ENCODE data around the gene TMED9. TPM values are rescaled to one million over a fixed set of nuclear protein-coding genes. Genes with fewer than 3 reads are reported as not detected.

Gene TMED9
- total RNA-seq, 4 donors from 2014 or later: 47.3 to 75.7 (median 62.3) TPM

DNA sequence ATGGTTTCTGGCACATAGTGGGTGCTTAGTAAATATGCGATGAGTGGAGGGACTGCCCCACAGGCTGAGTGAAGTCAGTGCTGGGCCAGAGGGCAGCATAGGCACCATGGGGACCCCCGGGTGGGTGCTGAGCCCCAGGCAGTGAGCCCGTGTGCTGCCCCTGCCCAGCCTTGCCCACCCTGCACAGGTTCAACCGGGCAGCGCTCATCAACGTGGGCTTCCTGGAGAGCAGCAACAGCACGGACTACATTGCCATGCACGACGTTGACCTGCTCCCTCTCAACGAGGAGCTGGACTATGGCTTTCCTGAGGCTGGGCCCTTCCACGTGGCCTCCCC lies 15.1 kb downstream of the TMED9 start:
- TF ChIP-seq POLR2A (IDR thresholded peaks at IDR 0.05; ENCODE audit: low read depth) (no peak), POLR2AphosphoS5 (IDR thresholded peaks at IDR 0.05) (no peak)
- TF ChIP-seq, protein P1, sequence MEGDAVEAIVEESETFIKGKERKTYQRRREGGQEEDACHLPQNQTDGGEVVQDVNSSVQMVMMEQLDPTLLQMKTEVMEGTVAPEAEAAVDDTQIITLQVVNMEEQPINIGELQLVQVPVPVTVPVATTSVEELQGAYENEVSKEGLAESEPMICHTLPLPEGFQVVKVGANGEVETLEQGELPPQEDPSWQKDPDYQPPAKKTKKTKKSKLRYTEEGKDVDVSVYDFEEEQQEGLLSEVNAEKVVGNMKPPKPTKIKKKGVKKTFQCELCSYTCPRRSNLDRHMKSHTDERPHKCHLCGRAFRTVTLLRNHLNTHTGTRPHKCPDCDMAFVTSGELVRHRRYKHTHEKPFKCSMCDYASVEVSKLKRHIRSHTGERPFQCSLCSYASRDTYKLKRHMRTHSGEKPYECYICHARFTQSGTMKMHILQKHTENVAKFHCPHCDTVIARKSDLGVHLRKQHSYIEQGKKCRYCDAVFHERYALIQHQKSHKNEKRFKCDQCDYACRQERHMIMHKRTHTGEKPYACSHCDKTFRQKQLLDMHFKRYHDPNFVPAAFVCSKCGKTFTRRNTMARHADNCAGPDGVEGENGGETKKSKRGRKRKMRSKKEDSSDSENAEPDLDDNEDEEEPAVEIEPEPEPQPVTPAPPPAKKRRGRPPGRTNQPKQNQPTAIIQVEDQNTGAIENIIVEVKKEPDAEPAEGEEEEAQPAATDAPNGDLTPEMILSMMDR (IDR thresholded peaks at IDR 0.05): no peak
- no peak for DNase-seq (ENCODE audit: extremely low spot score)
- Histone ChIP-seq H3K9me3 (no peaks in the 10 kb centered on the region), H3K4me3 (no peak overlapping the region), H3K27ac (replicated peaks in 1 of 4) (no peak overlapping the region), H3K36me3 (peaks cover 0 to 39% (median 20%) of the 10 kb centered on the region in 4 donors), H3K4me1 (peaks cover 4 to 19% (median 14%) of the 10 kb centered on the region in 4 donors), H3K27me3 (no peaks in the 10 kb centered on the region)
- intact Hi-C loops (cut with DNase I): loop anchor here (10.0 kb wide), 1 partner anchor 548 kb away; the partner anchor contains the start of gene NHP2
- WGBS: no CpG with 5 or more reads among the region's 11 CpGs

DNA sequence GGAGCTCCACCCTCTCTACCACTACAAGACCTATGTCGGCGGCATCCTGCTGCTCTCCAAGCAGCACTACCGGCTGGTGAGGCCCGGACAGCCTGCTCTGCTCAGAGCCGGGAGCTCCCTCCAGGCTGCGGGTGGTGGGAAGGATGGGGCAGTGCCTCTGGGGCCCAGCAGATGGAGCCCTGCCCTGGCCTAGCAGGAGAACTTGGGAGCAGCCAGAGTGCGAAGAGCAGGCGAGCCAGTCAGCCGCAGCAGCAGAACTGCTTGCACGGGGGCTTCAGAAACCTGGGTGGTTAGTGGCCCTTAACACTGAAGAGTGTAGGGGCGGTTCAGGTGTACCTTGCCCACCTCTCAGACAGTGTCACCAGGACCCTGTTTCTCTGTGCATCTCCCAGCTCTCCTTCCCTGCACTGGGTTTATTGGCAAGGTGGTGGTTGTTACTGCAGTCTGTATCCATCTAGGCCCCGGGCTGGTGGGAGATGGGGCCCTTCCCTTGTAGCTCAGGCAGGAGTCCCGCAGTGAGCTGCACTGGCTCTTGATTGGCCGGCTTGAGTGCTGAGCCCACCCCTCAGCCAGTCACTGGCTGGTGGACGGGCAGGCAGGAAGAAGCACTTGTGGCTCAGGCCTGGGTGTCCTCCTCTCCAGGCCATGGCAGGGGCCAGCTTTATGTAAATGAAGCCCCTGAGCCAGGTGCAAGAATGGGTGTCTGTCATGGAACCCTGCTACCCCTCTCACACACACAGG lies 15.6 kb downstream of the TMED9 start:
- Histone ChIP-seq H3K4me3 (no peak overlapping the region), H3K27me3 (no peaks in the 10 kb centered on the region), H3K4me1 (peaks cover 4 to 15% (median 12%) of the 10 kb centered on the region in 4 donors), H3K27ac (replicated peaks in 1 of 4) (no peak overlapping the region), H3K9me3 (no peaks in the 10 kb centered on the region), H3K36me3 (peaks cover 0 to 42% (median 21%) of the 10 kb centered on the region in 4 donors)
- intact Hi-C loops (cut with DNase I): loop anchor here (10.0 kb wide), 1 partner anchor 547 kb away; the partner anchor contains the start of gene NHP2
- DNase-seq (ENCODE audit: extremely low spot score): peak; percentile 91
- TF ChIP-seq POLR2AphosphoS5 (IDR thresholded peaks at IDR 0.05): peak; percentile 21 to 23
- TF ChIP-seq, protein P1 (IDR thresholded peaks at IDR 0.05): peak; percentile 74 to 95 (median 82)
- no peak for TF ChIP-seq POLR2A (IDR thresholded peaks at IDR 0.05; ENCODE audit: low read depth)
- TF ChIP-seq EP300 (IDR thresholded peaks at IDR 0.05): no peak
- 45% methylated on average over 6 of the region's 15 CpGs for WGBS

DNA sequence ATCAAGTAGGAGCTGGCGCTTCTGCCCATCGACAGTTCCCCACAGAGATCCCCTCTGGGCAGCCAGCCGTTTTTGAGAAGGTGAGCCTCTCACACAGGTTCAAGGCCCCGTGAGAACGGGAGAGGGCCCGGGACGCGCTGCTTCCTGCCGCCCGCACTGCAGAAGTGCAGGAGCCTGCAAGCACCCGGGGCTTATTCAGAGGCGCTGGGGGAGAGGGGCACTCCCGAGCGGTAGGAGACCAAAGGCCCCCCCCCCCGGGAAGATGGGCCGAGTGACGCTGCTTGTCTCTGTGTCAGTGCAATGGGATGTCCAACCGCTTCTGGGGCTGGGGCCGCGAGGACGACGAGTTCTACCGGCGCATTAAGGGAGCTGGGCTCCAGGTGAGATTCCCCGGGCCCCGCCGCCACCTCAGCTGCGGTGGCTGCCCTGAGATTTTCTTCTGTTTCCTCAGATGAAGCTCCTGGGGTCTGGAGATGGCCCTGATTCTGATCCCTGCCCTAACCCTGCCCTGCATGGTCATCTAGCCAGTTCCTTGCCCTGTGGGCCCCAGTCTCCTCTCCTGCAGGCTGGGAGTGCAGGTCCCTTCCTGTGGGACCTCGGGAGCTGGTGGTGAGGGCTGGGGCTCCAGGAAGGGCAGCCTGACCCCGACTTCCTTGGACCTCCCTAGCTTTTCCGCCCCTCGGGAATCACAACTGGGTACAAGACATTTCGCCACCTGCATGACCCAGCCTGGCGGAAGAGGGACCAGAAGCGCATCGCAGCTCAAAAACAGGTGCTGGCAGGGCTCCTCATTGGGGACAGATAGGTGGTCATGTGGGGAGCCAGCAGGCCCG lies 16.5 kb downstream of the TMED9 start:
- no peak for TF ChIP-seq POLR2A (IDR thresholded peaks at IDR 0.05; ENCODE audit: low read depth)
- TF ChIP-seq EP300 (IDR thresholded peaks at IDR 0.05): no peak
- TF ChIP-seq, protein P1 (IDR thresholded peaks at IDR 0.05): no peak
- TF ChIP-seq POLR2AphosphoS5 (IDR thresholded peaks at IDR 0.05): no peak
- H3K4me3 ChIP-seq: no peak overlapping the region
- H3K36me3 ChIP-seq: peaks cover 0 to 42% (median 21%) of the 10 kb centered on the region in 4 donors
- H3K4me1 ChIP-seq: peaks cover 4 to 15% (median 12%) of the 10 kb centered on the region in 4 donors
- WGBS: 91% methylated on average over 33 of the region's 37 CpGs
- no peak overlapping the region for H3K27ac ChIP-seq (replicated peaks in 1 of 4)
- peak; percentile 90 for DNase-seq (ENCODE audit: extremely low spot score)
- intact Hi-C loops (cut with DNase I): loop anchor here (10.0 kb wide), 1 partner anchor 546 kb away; the partner anchor contains the start of gene NHP2
- no peaks in the 10 kb centered on the region for H3K9me3 ChIP-seq
- H3K27me3 ChIP-seq: no peaks in the 10 kb centered on the region

DNA sequence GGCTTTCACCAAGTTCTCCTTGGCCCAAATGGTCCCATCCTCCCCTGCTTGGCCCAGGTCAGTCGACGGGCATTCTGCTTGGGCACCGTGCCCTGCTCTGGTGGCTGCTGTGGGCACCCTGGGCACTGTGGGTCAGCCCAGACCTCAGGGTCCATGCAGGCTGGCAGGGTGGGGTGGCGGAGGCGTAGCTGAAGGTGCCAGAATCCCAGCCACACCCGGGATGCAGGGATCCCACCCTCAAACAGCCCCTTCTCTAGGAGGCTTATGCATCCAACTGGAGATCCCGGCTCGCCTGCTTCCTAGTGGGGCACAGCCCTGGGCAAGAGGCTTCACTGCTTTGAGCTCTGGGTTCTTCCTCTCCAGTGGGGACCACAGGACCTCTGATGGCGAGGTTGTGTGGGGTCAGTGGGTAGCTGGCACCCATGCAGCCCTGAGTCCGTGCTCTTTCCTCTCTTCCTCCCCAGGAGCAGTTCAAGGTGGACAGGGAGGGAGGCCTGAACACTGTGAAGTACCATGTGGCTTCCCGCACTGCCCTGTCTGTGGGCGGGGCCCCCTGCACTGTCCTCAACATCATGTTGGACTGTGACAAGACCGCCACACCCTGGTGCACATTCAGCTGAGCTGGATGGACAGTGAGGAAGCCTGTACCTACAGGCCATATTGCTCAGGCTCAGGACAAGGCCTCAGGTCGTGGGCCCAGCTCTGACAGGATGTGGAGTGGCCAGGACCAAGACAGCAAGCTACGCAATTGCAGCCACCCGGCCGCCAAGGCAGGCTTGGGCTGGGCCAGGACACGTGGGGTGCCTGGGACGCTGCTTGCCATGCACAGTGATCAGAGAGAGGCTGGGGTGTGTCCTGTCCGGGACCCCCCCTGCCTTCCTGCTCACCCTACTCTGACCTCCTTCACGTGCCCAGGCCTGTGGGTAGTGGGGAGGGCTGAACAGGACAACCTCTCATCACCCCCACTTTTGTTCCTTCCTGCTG lies 17.4 kb downstream of the TMED9 start:
- Histone ChIP-seq H3K36me3 (peaks cover 0 to 40% (median 19%) of the 10 kb centered on the region in 4 donors), H3K4me1 (peaks cover 4 to 15% (median 12%) of the 10 kb centered on the region in 4 donors), H3K27me3 (no peaks in the 10 kb centered on the region), H3K4me3 (no peak overlapping the region), H3K9me3 (no peaks in the 10 kb centered on the region), H3K27ac (replicated peaks in 1 of 4) (no peak overlapping the region)
- TF ChIP-seq, protein P1 (IDR thresholded peaks at IDR 0.05): no peak
- no peak for TF ChIP-seq POLR2A (IDR thresholded peaks at IDR 0.05; ENCODE audit: low read depth)
- no peak for TF ChIP-seq POLR2AphosphoS5 (IDR thresholded peaks at IDR 0.05)
- no peak for TF ChIP-seq EP300 (IDR thresholded peaks at IDR 0.05)
- DNase-seq (ENCODE audit: extremely low spot score): peak; percentile 90
- intact Hi-C loops (cut with DNase I): loop anchor here (10.0 kb wide), 2 partner anchors 545 to 1575 kb away; partner anchors contain the start of gene NHP2
- no CpG with 5 or more reads among the region's 21 CpGs for WGBS

Measured in esophagus muscularis mucosa (tissue), 4 donors.